OCI-LY7 (cell line): ENCODE results near the gene CAND2. TPM values are rescaled to one million over a fixed set of nuclear protein-coding genes. Genes with fewer than 3 reads are reported as not detected.
A peak's percentile ranks its signal among the peaks of the same experiment; 100 is the strongest.
"Not testable (repeated sequence)": the region's sequence is repeated elsewhere in the genome, so short reads cannot be mapped to it uniquely, and the experiment has no call there.

Experiments
- BruUV-seq: library from RNA; stranded (reverse); fragments of 400-500 nt; replicated peaks from 2 replicates; lab custom pipeline; 2021; lab: Mats Ljungman, UMichigan
- CTCF ChIA-PET: fragments of 300-600 bp; sonication (Branson Sonifier 250); formaldehyde crosslinking; loops from one replicate; lab custom pipeline; 2022; ENCODE audit warnings: antibody characterized with exemption; ENCODE audit not compliant: unreplicated experiment; lab: Charles Lee
- POLR2A ChIA-PET: fragments of 300-600 bp; sonication (Branson Sonifier 250); formaldehyde crosslinking; loops from one replicate; lab custom pipeline; 2022; ENCODE audit warnings: antibody characterized with exemption; lab: Charles Lee
- DNase-seq: peaks from one replicate; pipeline ENCODE4 v3.0.0-alpha.2; 2015; ENCODE audit warnings: low spot score
- H2AFZ ChIP-seq: fragments of 200-600 bp; sonication (generic), shearing (Covaris generic); 2 replicates; pipeline ENCODE4 v1.6.1; 2014; ENCODE audit warnings: mild to moderate bottlenecking, antibody characterized with exemption, low read length, moderate library complexity
- H3K27ac ChIP-seq: fragments of 200-600 bp; sonication (generic); 2 replicates; pipeline ENCODE4 v1.5.1; 2014; ENCODE audit warnings: mixed run types, low read depth, mild to moderate bottlenecking, moderate library complexity, low read length, inconsistent platforms; ENCODE audit not compliant: poor library complexity, severe bottlenecking
- H3K36me3 ChIP-seq: fragments of 200-600 bp; sonication (generic); 2 replicates; pipeline ENCODE4 v1.6.1; 2014; ENCODE audit warnings: mild to moderate bottlenecking, antibody characterized with exemption, low read length, moderate library complexity, mixed read lengths; ENCODE audit not compliant: insufficient read depth
- H3K4me1 ChIP-seq: fragments of 200-600 bp; sonication (generic); 2 replicates; pipeline ENCODE4 v1.5.1; 2014; ENCODE audit warnings: mild to moderate bottlenecking, low read length; ENCODE audit not compliant: insufficient read depth, poor library complexity, severe bottlenecking
- H3K4me2 ChIP-seq: fragments of 200-600 bp; sonication (generic); 2 replicates; pipeline ENCODE4 v1.6.1; 2014; ENCODE audit warnings: mild to moderate bottlenecking, low read length
- H3K4me3 ChIP-seq: fragments of 200-600 bp; sonication (generic); 2 replicates; pipeline ENCODE4 v1.5.1; 2014; ENCODE audit warnings: mild to moderate bottlenecking, low read depth, low read length; ENCODE audit not compliant: poor library complexity, severe bottlenecking
- H3K79me2 ChIP-seq: fragments of 200-600 bp; sonication (generic); 2 replicates; pipeline ENCODE4 v1.6.1; 2016; ENCODE audit warnings: low read depth, mild to moderate bottlenecking, low read length, moderate library complexity, mixed read lengths; ENCODE audit not compliant: insufficient read depth
- H3K9me2 ChIP-seq: fragments of 200-600 bp; sonication (generic); 2 replicates; pipeline ENCODE4 v1.6.1; 2016; ENCODE audit warnings: mild to moderate bottlenecking, low read length, mixed read lengths; ENCODE audit not compliant: insufficient read depth
- H3K9me3 ChIP-seq: fragments of 200-600 bp; sonication (generic); 2 replicates; pipeline ENCODE4 v1.6.1; 2014; ENCODE audit warnings: mild to moderate bottlenecking, mixed run types, low read length, mixed read lengths
- H4K20me1 ChIP-seq: fragments of 200-600 bp; sonication (generic); 2 replicates; pipeline ENCODE4 v1.6.1; 2014; ENCODE audit warnings: mild to moderate bottlenecking, antibody characterized with exemption, low read length, moderate library complexity, mixed read lengths; ENCODE audit not compliant: insufficient read depth
- CTCF ChIP-seq: fragments of 200-600 bp; sonication (generic); conservative IDR thresholded peaks from 2 replicates; pipeline ENCODE4 v1.5.1; 2014; ENCODE audit warnings: mild to moderate bottlenecking, antibody characterized with exemption, low read length, moderate library complexity, mixed read lengths
- EZH2phosphoT487 ChIP-seq: fragments of 200-600 bp; sonication (generic); IDR thresholded peaks from 2 replicates; pipeline ENCODE4 v1.6.1; 2018; ENCODE audit warnings: low read depth, borderline replicate concordance, mild to moderate bottlenecking, mixed run types, antibody characterized with exemption, low read length, moderate library complexity, mixed read lengths
- intact Hi-C: fragments of 100-400 bp; cut with micrococcal nuclease; formaldehyde crosslinking; loops from one replicate; pipeline ENCODE4 v1.10.0; 2022; ENCODE audit not compliant: unreplicated experiment
- total RNA-seq, 2 experiments: library from RNA; depleted of rRNA in 1 of 2; stranded (reverse); fragments of >200 nt in 1 of 2; shearing (Covaris generic) in 1 of 2; gene quantifications; 2 replicates each; pipeline ENCODE4 v1.2.3, GENCODE V29; 2014 to 2022

Gene CAND2
- total RNA-seq, 2 experiments from 2014 or later = 4.1 to 11.0 TPM

GRCh38 chr3:12875857-12876836 lies 79.7 kb downstream of the CAND2 start:
- H3K79me2 ChIP-seq = no peaks in the 10 kb centered on the region
- H3K4me1 ChIP-seq = no peaks in the 10 kb centered on the region
- H2AFZ ChIP-seq = no peak overlapping the region
- no peak overlapping the region for H3K4me3 ChIP-seq
- POLR2A ChIA-PET = no interaction called here
- no peak overlapping the region for H3K27ac ChIP-seq
- no peaks in the 10 kb centered on the region for H3K9me2 ChIP-seq
- TF ChIP-seq CTCF (peak; percentile 62), EZH2phosphoT487 (no peak)
- BruUV-seq = no TSS peak
- H3K4me2 ChIP-seq = no peak overlapping the region
- intact Hi-C loops = no loop called here
- H3K36me3 ChIP-seq = no peaks in the 10 kb centered on the region
- H3K9me3 ChIP-seq = no peaks in the 10 kb centered on the region
- H4K20me1 ChIP-seq = no peaks in the 10 kb centered on the region
- CTCF ChIA-PET = no interaction called here
- peak; percentile 24 for DNase-seq

GRCh38 chr3:12877040-12877439 lies 80.6 kb downstream of the CAND2 start:
- Histone ChIP-seq H3K9me3 (no peaks in the 10 kb centered on the region), H3K4me3 (no peak overlapping the region), H4K20me1 (no peaks in the 10 kb centered on the region), H3K36me3 (no peaks in the 10 kb centered on the region), H2AFZ (no peak overlapping the region), H3K4me2 (no peak overlapping the region), H3K27ac (no peak overlapping the region), H3K9me2 (no peaks in the 10 kb centered on the region), H3K4me1 (peaks cover under 1% of the 10 kb centered on the region), H3K79me2 (no peaks in the 10 kb centered on the region)
- no peak for DNase-seq
- TF ChIP-seq CTCF (no peak), EZH2phosphoT487 (no peak)
- ChIA-PET CTCF (interaction anchor here (1.1 kb wide), 1 partner anchor 14 kb away, joined by 3 read pairs; no protein-coding TSS in a partner anchor), POLR2A (no interaction called here)
- no TSS peak for BruUV-seq
- intact Hi-C loops = no loop called here

- Histone ChIP-seq H3K27ac (no peak overlapping the region), H2AFZ (no peak overlapping the region), H3K9me2 (no peaks in the 10 kb centered on the region), H3K4me1 (peaks cover 4% of the 10 kb centered on the region), H3K9me3 (no peaks in the 10 kb centered on the region), H3K4me2 (no peak overlapping the region), H3K36me3 (no peaks in the 10 kb centered on the region), H3K79me2 (no peaks in the 10 kb centered on the region), H3K4me3 (no peak overlapping the region), H4K20me1 (no peaks in the 10 kb centered on the region)
- CTCF ChIA-PET = no interaction called here
- TF ChIP-seq CTCF (no peak), EZH2phosphoT487 (no peak)
- DNase-seq = no peak
- intact Hi-C loops = no loop called here
- no TSS peak for BruUV-seq
- POLR2A ChIA-PET = no interaction called here
Observed at GRCh38 chr3:12878141-12878574, 81.7 kb downstream of the CAND2 start.

- CTCF ChIA-PET, H3K9me3 ChIP-seq, H3K4me2 ChIP-seq, H3K36me3 ChIP-seq, H4K20me1 ChIP-seq, H3K79me2 ChIP-seq, H3K27ac ChIP-seq, H3K4me3 ChIP-seq, intact Hi-C loops, POLR2A ChIA-PET, H3K4me1 ChIP-seq, DNase-seq, H3K9me2 ChIP-seq, H2AFZ ChIP-seq, BruUV-seq: not testable (repeated sequence)
Observed at GRCh38 chr3:12878758-12879157, 82.3 kb downstream of the CAND2 start.
